ENCODE data around the gene TMEM218.

DNA sequence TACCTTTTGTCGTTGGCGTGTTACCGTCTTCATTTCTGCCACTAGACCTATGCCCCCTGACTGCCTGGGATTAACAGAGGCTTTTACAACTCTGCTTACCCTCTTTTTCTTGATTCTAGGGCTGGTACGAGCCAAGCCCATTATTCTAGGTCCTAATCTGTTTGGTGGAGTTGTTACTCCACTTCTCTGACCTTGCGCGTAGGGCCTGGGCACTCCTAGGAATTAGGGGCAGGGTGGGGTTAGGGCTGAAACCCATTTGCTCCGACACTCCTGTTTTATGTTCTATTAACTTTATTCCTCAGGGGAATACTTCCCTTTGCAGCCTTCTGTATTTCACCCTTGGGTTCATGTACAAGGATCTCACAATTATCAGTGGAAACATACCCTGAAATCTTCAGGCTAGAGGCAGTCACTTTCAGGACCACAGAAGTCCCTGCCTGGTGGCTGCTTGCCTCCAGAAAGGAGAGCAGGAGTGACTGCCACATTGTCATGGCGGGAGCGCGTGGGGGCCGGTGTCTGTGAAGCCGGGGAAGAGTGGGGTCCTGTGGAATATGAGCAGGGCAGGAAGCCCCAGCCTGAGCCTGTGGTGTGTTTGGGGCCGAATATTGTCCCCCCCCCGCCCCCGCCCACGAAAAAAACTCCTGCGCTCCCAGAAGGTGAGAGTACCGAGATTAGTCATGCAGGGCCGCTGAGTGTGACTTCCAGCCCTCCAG lies 49.1 kb downstream of the TMEM218 start:
- TF ChIP-seq POLR2A (IDR thresholded peaks at IDR 0.05; ENCODE audit: low read length) (no peak), GATA1 (IDR thresholded peaks at IDR 0.05; ENCODE audit: low read depth, low read length) (no peak)
